ENCODE results near the gene NCAPG2. TPM values are rescaled to one million over a fixed set of nuclear protein-coding genes. Genes with fewer than 3 reads are reported as not detected.
"Not testable (repeated sequence)": the region's sequence is repeated elsewhere in the genome, so short reads cannot be mapped to it uniquely, and the experiment has no call there.

Gene NCAPG2
- total RNA-seq, 2 experiments from 2014 or later, result 61.8 to 111 TPM

- DNase-seq (ENCODE audit: low spot score), result no peak
- BruUV-seq (replicated peaks), result no TSS peak
- Histone ChIP-seq H4K20me1 (ENCODE audit: insufficient read depth, low read length) (peaks cover 17% of the 10 kb centered on the region), H3K4me3 (ENCODE audit: low read depth, low read length, poor library complexity, severe bottlenecking) (no peak overlapping the region), H3K9me2 (ENCODE audit: insufficient read depth, low read length) (no peaks in the 10 kb centered on the region), H3K36me3 (ENCODE audit: insufficient read depth, low read length) (peaks cover 94% of the 10 kb centered on the region), H3K4me1 (ENCODE audit: insufficient read depth, low read length, poor library complexity, severe bottlenecking) (peaks cover 18% of the 10 kb centered on the region), H2AFZ (ENCODE audit: low read length) (no peak overlapping the region), H3K27ac (ENCODE audit: low read depth, low read length, poor library complexity, severe bottlenecking) (no peak overlapping the region), H3K79me2 (ENCODE audit: insufficient read depth, low read depth, low read length) (peaks cover 72% of the 10 kb centered on the region), H3K9me3 (ENCODE audit: low read length) (no peaks in the 10 kb centered on the region), H3K4me2 (ENCODE audit: low read length) (no peak overlapping the region)
- CTCF ChIA-PET (ENCODE audit: unreplicated experiment), result interaction anchor here (0.6 kb wide), 1 partner anchor 165 kb away, joined by 4 read pairs; no protein-coding TSS in a partner anchor
- TF ChIP-seq EZH2phosphoT487 (IDR thresholded peaks at IDR 0.05; ENCODE audit: borderline replicate concordance, low read depth, low read length) (no peak), CTCF (conservative IDR thresholded peaks at IDR 0.05; ENCODE audit: low read length) (no peak)
- intact Hi-C loops (cut with micrococcal nuclease; ENCODE audit: unreplicated experiment), result loop anchor here (10.0 kb wide), 1 partner anchor 276 kb away; no protein-coding TSS in a partner anchor
- POLR2A ChIA-PET, result interaction anchor here (1.3 kb wide), 1 partner anchor 9 kb away, joined by 8 read pairs; no protein-coding TSS in a partner anchor
Measured at GRCh38 chr7:158698657-158699195, 5.9 kb downstream of the NCAPG2 start.

GRCh38 chr7:158697597-158697996, 7.0 kb downstream of the NCAPG2 start:
- H2AFZ ChIP-seq (ENCODE audit: low read length); BruUV-seq (replicated peaks); H3K4me1 ChIP-seq (ENCODE audit: insufficient read depth, low read length, poor library complexity, severe bottlenecking); H3K4me3 ChIP-seq (ENCODE audit: low read depth, low read length, poor library complexity, severe bottlenecking); H3K9me3 ChIP-seq (ENCODE audit: low read length); H3K4me2 ChIP-seq (ENCODE audit: low read length); H3K9me2 ChIP-seq (ENCODE audit: insufficient read depth, low read length); DNase-seq (ENCODE audit: low spot score); H3K27ac ChIP-seq (ENCODE audit: low read depth, low read length, poor library complexity, severe bottlenecking); CTCF ChIA-PET (ENCODE audit: unreplicated experiment): not testable (repeated sequence)
- peaks cover 100% of the 10 kb centered on the region for H3K36me3 ChIP-seq (ENCODE audit: insufficient read depth, low read length)
- peaks cover 12% of the 10 kb centered on the region for H4K20me1 ChIP-seq (ENCODE audit: insufficient read depth, low read length)
- intact Hi-C loops (cut with micrococcal nuclease; ENCODE audit: unreplicated experiment), result loop anchor here (10.0 kb wide), 1 partner anchor 277 kb away; no protein-coding TSS in a partner anchor
- H3K79me2 ChIP-seq (ENCODE audit: insufficient read depth, low read depth, low read length), result peaks cover 61% of the 10 kb centered on the region
- POLR2A ChIA-PET, result interaction anchor here (0.6 to 1.3 kb wide), 2 partner anchors 8 to 59 kb away, joined by 3 to 8 read pairs; no protein-coding TSS in a partner anchor

GRCh38 chr7:158695726-158696452, 8.7 kb downstream of the NCAPG2 start:
- DNase-seq (ENCODE audit: low spot score), result no peak
- 0 out of 2 replicates have a peak, but pooled peaks cover 2% of the 10 kb centered on the region for H4K20me1 ChIP-seq (ENCODE audit: insufficient read depth, low read length)
- no peak overlapping the region for H3K4me3 ChIP-seq (ENCODE audit: low read depth, low read length, poor library complexity, severe bottlenecking)
- ChIA-PET POLR2A (no interaction called here), CTCF (ENCODE audit: unreplicated experiment) (no interaction called here)
- no peaks in the 10 kb centered on the region for H3K9me2 ChIP-seq (ENCODE audit: insufficient read depth, low read length)
- H3K4me1 ChIP-seq (ENCODE audit: insufficient read depth, low read length, poor library complexity, severe bottlenecking), result no peaks in the 10 kb centered on the region
- TF ChIP-seq EZH2phosphoT487 (IDR thresholded peaks at IDR 0.05; ENCODE audit: borderline replicate concordance, low read depth, low read length), result no peak
- TF ChIP-seq CTCF (conservative IDR thresholded peaks at IDR 0.05; ENCODE audit: low read length), result peak; percentile 30; the same call in 1 of the 2 replicates
- peaks cover 43% of the 10 kb centered on the region for H3K79me2 ChIP-seq (ENCODE audit: insufficient read depth, low read depth, low read length)
- peaks cover 98% of the 10 kb centered on the region for H3K36me3 ChIP-seq (ENCODE audit: insufficient read depth, low read length)
- H3K9me3 ChIP-seq (ENCODE audit: low read length), result no peaks in the 10 kb centered on the region
- intact Hi-C loops (cut with micrococcal nuclease; ENCODE audit: unreplicated experiment), result loop anchor here (10.0 kb wide), 1 partner anchor 279 kb away; no protein-coding TSS in a partner anchor
- no peak overlapping the region for H2AFZ ChIP-seq (ENCODE audit: low read length)
- BruUV-seq (replicated peaks), result no TSS peak
- H3K27ac ChIP-seq (ENCODE audit: low read depth, low read length, poor library complexity, severe bottlenecking), result no peak overlapping the region
- no peak overlapping the region for H3K4me2 ChIP-seq (ENCODE audit: low read length)
